H9 (cell line): ENCODE results near the gene EIF3CL. TPM values are rescaled to one million over a fixed set of nuclear protein-coding genes. Genes with fewer than 3 reads are reported as not detected.
"Not testable (repeated sequence)": the region's sequence is repeated elsewhere in the genome, so short reads cannot be mapped to it uniquely, and the experiment has no call there.

Experiments
- DNase-seq: peaks from one replicate; pipeline ENCODE4 v3.0.0-alpha.2; 2017
- H2AFZ ChIP-seq: one replicate; pipeline ENCODE4 v1.6.1; 2013; ENCODE audit warnings: mild to moderate bottlenecking, low read length, control low read depth, moderate library complexity
- H2AK5ac ChIP-seq: 2 replicates; pipeline ENCODE4 v1.6.1; 2013; ENCODE audit warnings: low read length, control low read depth, mixed read lengths; ENCODE audit not compliant: insufficient read length
- H2BK120ac ChIP-seq: one replicate; pipeline ENCODE4 v1.6.1; 2013; ENCODE audit warnings: low read depth, mild to moderate bottlenecking, low read length, control low read depth, inconsistent platforms; ENCODE audit not compliant: poor library complexity, severe bottlenecking
- H2BK12ac ChIP-seq: 2 replicates; pipeline ENCODE4 v1.6.1; 2013; ENCODE audit warnings: low read length, control low read depth, mixed read lengths, low read depth; ENCODE audit not compliant: insufficient read length
- H2BK15ac ChIP-seq: 2 replicates; pipeline ENCODE4 v1.6.1; 2013; ENCODE audit warnings: low read depth, low read length, control low read depth
- H2BK20ac ChIP-seq: one replicate; pipeline ENCODE4 v1.6.1; 2013; ENCODE audit warnings: low read depth, mild to moderate bottlenecking, low read length, control low read depth, inconsistent platforms; ENCODE audit not compliant: poor library complexity, severe bottlenecking
- H2BK5ac ChIP-seq: 2 replicates; pipeline ENCODE4 v1.6.1; 2013; ENCODE audit warnings: low read length, control low read depth, mixed read lengths; ENCODE audit not compliant: insufficient read length
- H3K14ac ChIP-seq: 2 replicates; pipeline ENCODE4 v1.6.1; 2013; ENCODE audit warnings: low read length, control low read depth; ENCODE audit not compliant: insufficient read depth
- H3K18ac ChIP-seq: 2 replicates; pipeline ENCODE4 v1.6.1; 2013; ENCODE audit warnings: low read depth, mild to moderate bottlenecking, mixed read lengths, low read length, control low read depth; ENCODE audit not compliant: insufficient read length
- H3K23ac ChIP-seq: 2 replicates; pipeline ENCODE4 v1.6.1; 2013; ENCODE audit warnings: low read length, control low read depth, mixed read lengths, low read depth; ENCODE audit not compliant: insufficient read length
- H3K23me2 ChIP-seq: 2 replicates; pipeline ENCODE4 v1.6.1; 2013; ENCODE audit warnings: low read depth, mild to moderate bottlenecking, mixed read lengths, low read length, control low read depth; ENCODE audit not compliant: insufficient read length, poor library complexity, severe bottlenecking
- H3K27ac ChIP-seq: 2 replicates; pipeline ENCODE4 v1.5.1; 2013; ENCODE audit warnings: low read length, control low read depth, mixed read lengths, low read depth; ENCODE audit not compliant: insufficient read length
- H3K27me3 ChIP-seq: 2 replicates; pipeline ENCODE4 v1.6.1; 2013; ENCODE audit warnings: low read length, control low read depth, inconsistent platforms; ENCODE audit not compliant: insufficient read depth
- H3K4ac ChIP-seq: 2 replicates; pipeline ENCODE4 v1.6.1; 2013; ENCODE audit warnings: low read depth, mild to moderate bottlenecking, control low read depth, inconsistent platforms, low read length, moderate library complexity
- H3K4me1 ChIP-seq: 2 replicates; pipeline ENCODE4 v1.6.1; 2013; ENCODE audit warnings: low read length, control low read depth, inconsistent platforms; ENCODE audit not compliant: insufficient read depth
- H3K4me2 ChIP-seq: 2 replicates; pipeline ENCODE4 v1.6.1; 2013; ENCODE audit warnings: low read length, control low read depth, mixed read lengths; ENCODE audit not compliant: insufficient read length, insufficient read depth
- H3K56ac ChIP-seq: 2 replicates; pipeline ENCODE4 v1.6.1; 2013; ENCODE audit warnings: low read depth, mild to moderate bottlenecking, mixed read lengths, low read length, control low read depth; ENCODE audit not compliant: insufficient read length
- H3K79me1 ChIP-seq: 2 replicates; pipeline ENCODE4 v1.6.1; 2013; ENCODE audit warnings: low read depth, mild to moderate bottlenecking, moderate library complexity, low read length, control low read depth, inconsistent platforms; ENCODE audit not compliant: insufficient read depth, poor library complexity, severe bottlenecking
- H3K79me2 ChIP-seq: 2 replicates; pipeline ENCODE4 v1.6.1; 2013; ENCODE audit warnings: low read length, control low read depth, inconsistent platforms; ENCODE audit not compliant: insufficient read depth
- H3K9ac ChIP-seq: 2 replicates; pipeline ENCODE4 v1.6.1; 2013; ENCODE audit warnings: low read length, control low read depth, mixed read lengths; ENCODE audit not compliant: insufficient read length; ENCODE audit errors: extremely low read depth
- H3K9me3 ChIP-seq: one replicate; pipeline ENCODE4 v1.6.1; 2013; ENCODE audit warnings: low read depth, low read length, inconsistent platforms; ENCODE audit not compliant: control insufficient read depth
- H3T11ph ChIP-seq: one replicate; pipeline ENCODE4 v1.6.1; 2013; ENCODE audit warnings: mild to moderate bottlenecking, low read length, control low read depth, inconsistent platforms
- H4K20me1 ChIP-seq: one replicate; pipeline ENCODE4 v1.6.1; 2013; ENCODE audit not compliant: control insufficient read depth, insufficient read length, insufficient read depth
- H4K5ac ChIP-seq: 2 replicates; pipeline ENCODE4 v1.6.1; 2013; ENCODE audit warnings: low read depth, mild to moderate bottlenecking, mixed read lengths, low read length, control low read depth; ENCODE audit not compliant: insufficient read length
- H4K8ac ChIP-seq: replicated peaks from 2 replicates; pipeline ENCODE4 v1.6.1; 2013; ENCODE audit warnings: low read length, control low read depth, mixed read lengths, low read depth; ENCODE audit not compliant: insufficient read length
- H4K91ac ChIP-seq: 2 replicates; pipeline ENCODE4 v1.6.1; 2013; ENCODE audit warnings: low read depth, mild to moderate bottlenecking, moderate library complexity, mixed read lengths, low read length, control low read depth; ENCODE audit not compliant: insufficient read length
- H3K27ac Mint-ChIP-seq, 3 experiments: 2 replicates in 2 of 3; 3 replicates in 1 of 3; pipeline ENCODE4 v1.8.0; 2020 to 2021; ENCODE audit warnings: mixed read lengths in 3 of 3, mild to moderate bottlenecking in 1 of 3, moderate library complexity in 1 of 3
- H3K27me3 Mint-ChIP-seq: 2 replicates; pipeline ENCODE4 v1.8.0; 2021; ENCODE audit warnings: low read depth, mild to moderate bottlenecking, moderate library complexity, mixed read lengths
- H3K36me3 Mint-ChIP-seq, 3 experiments: 2 replicates in 2 of 3; 3 replicates in 1 of 3; pipeline ENCODE4 v1.8.0; 2020 to 2021; ENCODE audit warnings: low read depth in 3 of 3, mixed read lengths in 3 of 3; ENCODE audit not compliant: insufficient read depth in 1 of 3
- H3K4me1 Mint-ChIP-seq, 2 experiments: 2 replicates each; pipeline ENCODE4 v1.8.0; 2020; ENCODE audit warnings: mixed read lengths in 2 of 2
- H3K4me3 Mint-ChIP-seq, 2 experiments: 2 replicates in 1 of 2; 3 replicates in 1 of 2; pipeline ENCODE4 v1.8.0; 2020 to 2021; ENCODE audit warnings: mild to moderate bottlenecking in 2 of 2, mixed read lengths in 2 of 2, moderate library complexity in 1 of 2
- H3K9me3 Mint-ChIP-seq, 2 experiments: 2 replicates in 1 of 2; 3 replicates in 1 of 2; pipeline ENCODE4 v1.8.0; 2020; ENCODE audit warnings: mild to moderate bottlenecking in 2 of 2, mixed read lengths in 2 of 2, moderate library complexity in 1 of 2
- WGBS: extraction: QIAGEN DNeasy Blood & Tissue Kit; methylation state at CpG from one replicate; pipeline ENCODE4 v1.1.7; 2013; ENCODE audit warnings: missing lambda C conversion rate, low lambda C conversion rate, mixed read lengths; ENCODE audit not compliant: insufficient read length; ENCODE audit errors: extremely low coverage; 5-methylcytosine and 5-hydroxymethylcytosine counted together
- total RNA-seq: library from RNA; stranded (reverse); gene quantifications from 2 replicates; pipeline ENCODE4 v1.2.1, GENCODE V29; 2021

EIF3CL gene
- total RNA-seq, 1 experiment from 2014 or later = 105 TPM

- not testable (repeated sequence) for H3K9me3 Mint-ChIP-seq, H2BK120ac ChIP-seq, H3K9me3 ChIP-seq, H3K79me1 ChIP-seq, H2BK15ac ChIP-seq, H3K23me2 ChIP-seq, H3K4me1 Mint-ChIP-seq, H3K4ac ChIP-seq, H4K91ac ChIP-seq, H3K56ac ChIP-seq, H3K4me2 ChIP-seq, H3K14ac ChIP-seq, H3K27ac ChIP-seq, H2BK20ac ChIP-seq, H2BK5ac ChIP-seq, H2BK12ac ChIP-seq, H3K23ac ChIP-seq, H4K8ac ChIP-seq, DNase-seq, H3K27ac Mint-ChIP-seq, H3K79me2 ChIP-seq, H2AFZ ChIP-seq, H4K20me1 ChIP-seq, H3T11ph ChIP-seq, H2AK5ac ChIP-seq, H3K27me3 Mint-ChIP-seq, H3K4me1 ChIP-seq, H3K27me3 ChIP-seq, H3K36me3 Mint-ChIP-seq, H4K5ac ChIP-seq, H3K9ac ChIP-seq, H3K18ac ChIP-seq, H3K4me3 Mint-ChIP-seq
- WGBS = no CpG with 5 or more reads among the region's 10 CpGs
These were observed 21.3 kb downstream of the EIF3CL start for GRCh38 chr16:28382177-28382867.

- H3K27me3 ChIP-seq, H2BK5ac ChIP-seq, H3K79me2 ChIP-seq, H2BK120ac ChIP-seq, H3K36me3 Mint-ChIP-seq, H4K8ac ChIP-seq, H3K27me3 Mint-ChIP-seq, H4K5ac ChIP-seq, H3K9me3 Mint-ChIP-seq, H2AFZ ChIP-seq, H3K27ac ChIP-seq, H3K9ac ChIP-seq, H3K4me1 ChIP-seq, H3K14ac ChIP-seq, H3K4me3 Mint-ChIP-seq, H2BK12ac ChIP-seq, H3K4ac ChIP-seq, DNase-seq, H3K23ac ChIP-seq, H3K4me2 ChIP-seq, H2BK20ac ChIP-seq, H3K4me1 Mint-ChIP-seq, H3K18ac ChIP-seq, H3K23me2 ChIP-seq, H3K27ac Mint-ChIP-seq, H4K20me1 ChIP-seq, H3K56ac ChIP-seq, H2AK5ac ChIP-seq, H4K91ac ChIP-seq, H3T11ph ChIP-seq, H3K9me3 ChIP-seq, H2BK15ac ChIP-seq, H3K79me1 ChIP-seq: not testable (repeated sequence)
- WGBS = no CpG with 5 or more reads among the region's 10 CpGs
These were observed 25.8 kb downstream of the EIF3CL start for GRCh38 chr16:28377822-28378221.
